ENCODE results near the gene ZNF547.

DNA sequence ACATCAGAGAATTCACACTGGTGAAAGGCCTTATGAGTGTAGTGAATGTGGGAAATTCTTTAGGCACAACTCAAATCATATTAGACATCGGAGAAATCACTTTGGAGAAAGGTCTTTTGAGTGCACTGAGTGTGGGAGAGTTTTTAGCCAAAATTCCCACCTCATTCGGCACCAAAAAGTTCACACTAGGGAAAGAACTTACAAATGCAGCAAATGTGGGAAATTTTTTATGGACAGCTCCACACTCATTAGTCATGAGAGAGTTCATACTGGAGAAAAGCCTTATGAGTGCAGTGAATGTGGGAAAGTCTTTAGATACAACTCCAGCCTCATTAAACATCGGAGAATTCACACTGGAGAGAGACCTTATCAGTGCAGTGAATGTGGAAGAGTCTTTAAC lies 57.7 kb downstream of the ZNF547 start:
- TF ChIP-seq, protein P1, sequence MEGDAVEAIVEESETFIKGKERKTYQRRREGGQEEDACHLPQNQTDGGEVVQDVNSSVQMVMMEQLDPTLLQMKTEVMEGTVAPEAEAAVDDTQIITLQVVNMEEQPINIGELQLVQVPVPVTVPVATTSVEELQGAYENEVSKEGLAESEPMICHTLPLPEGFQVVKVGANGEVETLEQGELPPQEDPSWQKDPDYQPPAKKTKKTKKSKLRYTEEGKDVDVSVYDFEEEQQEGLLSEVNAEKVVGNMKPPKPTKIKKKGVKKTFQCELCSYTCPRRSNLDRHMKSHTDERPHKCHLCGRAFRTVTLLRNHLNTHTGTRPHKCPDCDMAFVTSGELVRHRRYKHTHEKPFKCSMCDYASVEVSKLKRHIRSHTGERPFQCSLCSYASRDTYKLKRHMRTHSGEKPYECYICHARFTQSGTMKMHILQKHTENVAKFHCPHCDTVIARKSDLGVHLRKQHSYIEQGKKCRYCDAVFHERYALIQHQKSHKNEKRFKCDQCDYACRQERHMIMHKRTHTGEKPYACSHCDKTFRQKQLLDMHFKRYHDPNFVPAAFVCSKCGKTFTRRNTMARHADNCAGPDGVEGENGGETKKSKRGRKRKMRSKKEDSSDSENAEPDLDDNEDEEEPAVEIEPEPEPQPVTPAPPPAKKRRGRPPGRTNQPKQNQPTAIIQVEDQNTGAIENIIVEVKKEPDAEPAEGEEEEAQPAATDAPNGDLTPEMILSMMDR (conservative IDR thresholded peaks at IDR 0.05; ENCODE audit: low read length): no peak
- no peak for TF ChIP-seq EZH2phosphoT487 (IDR thresholded peaks at IDR 0.05; ENCODE audit: borderline replicate concordance)

Data from Loucy (cell line).